Lower leg skin (tissue), 4 donors: ENCODE results near the gene STAM2. TPM values are rescaled to one million over a fixed set of nuclear protein-coding genes. Genes with fewer than 3 reads are reported as not detected.

Source experiments
- DNase-seq, 2 donors: peaks; one replicate each; pipeline ENCODE4 v3.0.0-alpha.2; 2019; ENCODE audit warnings: low spot score in 2 of 2
- H3K4me3 ChIP-seq: fragments of 200-600 bp; sonication (generic); 2 replicates; pipeline ENCODE4 v1.5.1; 2017; ENCODE audit warnings: mild to moderate bottlenecking, low read depth; ENCODE audit not compliant: poor library complexity, severe bottlenecking
- POLR2A ChIP-seq, 2 donors: fragments of 450-650 bp; IDR thresholded peaks; one replicate each; pipeline ENCODE4 v1.6.1; 2016 to 2017; ENCODE audit warnings: antibody characterized with exemption in 2 of 2, mild to moderate bottlenecking in 1 of 2, moderate library complexity in 1 of 2
- WGBS, 2 donors: methylation state at CpG; one replicate each; pipeline ENCODE4 v1.1.5; 2018; 5-methylcytosine and 5-hydroxymethylcytosine counted together
- intact Hi-C: fragments of 100-400 bp; cut with DNase I; formaldehyde crosslinking; loops from one replicate; pipeline ENCODE4 v1.15.0; 2023; ENCODE audit warnings: low total_unique reads
- total RNA-seq, 4 donors: library from RNA; depleted of rRNA; stranded (reverse); fragments of >200 nt; gene quantifications; one replicate each; pipeline ENCODE4 v1.1.0, GENCODE V29; 2016
- TF ChIP-seq, protein P1 (sequence below), 3 donors: fragments of 450-650 bp; IDR thresholded peaks; one replicate each; pipeline ENCODE4 v1.5.1; 2016; ENCODE audit warnings: antibody characterized with exemption in 3 of 3, mild to moderate bottlenecking in 3 of 3, moderate library complexity in 2 of 3

The STAM2 gene
- total RNA-seq, 4 donors from 2014 or later, result 13.2 to 29.8 (median 24.4) TPM

DNA sequence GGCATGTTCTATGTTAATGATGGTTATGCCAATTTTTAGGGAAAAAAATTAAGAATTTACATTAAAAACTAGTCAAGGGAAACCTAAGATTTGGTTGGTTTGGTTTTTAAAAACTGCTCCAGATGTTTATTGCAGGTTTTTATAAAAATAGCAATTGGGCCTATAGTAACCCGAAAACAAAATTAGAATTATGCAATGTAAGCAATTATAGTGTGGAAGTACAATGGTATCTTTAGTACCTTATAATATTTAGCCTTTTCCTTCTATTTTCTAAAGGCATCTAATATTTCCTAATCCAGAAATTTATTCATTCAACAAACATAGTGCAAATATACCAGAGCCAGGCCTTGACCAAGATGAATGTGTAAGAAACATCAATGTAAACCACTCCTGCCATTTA, 104.0 kb downstream of the STAM2 start:
- WGBS, 2 donors, result 93 to 95% methylated on average over 1 of the region's 1 CpG
- intact Hi-C loops, result no loop called here

DNA sequence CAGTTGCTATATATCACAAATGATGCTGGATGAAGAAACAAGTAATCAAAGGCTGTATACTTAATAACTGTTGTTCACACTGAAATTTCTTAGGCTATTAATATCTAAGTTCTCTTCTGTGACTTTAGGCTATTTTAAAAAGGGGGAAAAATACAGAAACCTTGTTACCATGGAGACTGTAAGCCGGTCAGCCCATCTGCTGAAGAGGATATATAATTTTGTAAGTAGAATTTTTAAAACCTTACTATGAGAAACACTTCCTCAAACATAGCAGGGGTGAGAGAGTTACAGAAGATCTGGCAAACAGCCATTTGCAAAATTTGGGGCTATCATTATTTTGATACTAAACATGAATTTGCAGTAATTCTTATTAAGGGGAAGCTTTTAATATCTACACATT, 104.5 kb downstream of the STAM2 start:
- no peak for TF ChIP-seq POLR2A (IDR thresholded peaks at IDR 0.05)
- TF ChIP-seq, protein P1, sequence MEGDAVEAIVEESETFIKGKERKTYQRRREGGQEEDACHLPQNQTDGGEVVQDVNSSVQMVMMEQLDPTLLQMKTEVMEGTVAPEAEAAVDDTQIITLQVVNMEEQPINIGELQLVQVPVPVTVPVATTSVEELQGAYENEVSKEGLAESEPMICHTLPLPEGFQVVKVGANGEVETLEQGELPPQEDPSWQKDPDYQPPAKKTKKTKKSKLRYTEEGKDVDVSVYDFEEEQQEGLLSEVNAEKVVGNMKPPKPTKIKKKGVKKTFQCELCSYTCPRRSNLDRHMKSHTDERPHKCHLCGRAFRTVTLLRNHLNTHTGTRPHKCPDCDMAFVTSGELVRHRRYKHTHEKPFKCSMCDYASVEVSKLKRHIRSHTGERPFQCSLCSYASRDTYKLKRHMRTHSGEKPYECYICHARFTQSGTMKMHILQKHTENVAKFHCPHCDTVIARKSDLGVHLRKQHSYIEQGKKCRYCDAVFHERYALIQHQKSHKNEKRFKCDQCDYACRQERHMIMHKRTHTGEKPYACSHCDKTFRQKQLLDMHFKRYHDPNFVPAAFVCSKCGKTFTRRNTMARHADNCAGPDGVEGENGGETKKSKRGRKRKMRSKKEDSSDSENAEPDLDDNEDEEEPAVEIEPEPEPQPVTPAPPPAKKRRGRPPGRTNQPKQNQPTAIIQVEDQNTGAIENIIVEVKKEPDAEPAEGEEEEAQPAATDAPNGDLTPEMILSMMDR (IDR thresholded peaks at IDR 0.05), result no peak
- intact Hi-C loops, result no loop called here
- no peak overlapping the region for H3K4me3 ChIP-seq
- DNase-seq, result no peak
- 50 to 78% methylated on average over 1 of the region's 1 CpG for WGBS, 2 donors

More for the DNA sequence above, 104.0 kb downstream of the STAM2 start:
- no peak overlapping the region for H3K4me3 ChIP-seq
- no peak for DNase-seq
- TF ChIP-seq, protein P1 (IDR thresholded peaks at IDR 0.05), result no peak
- no peak for TF ChIP-seq POLR2A (IDR thresholded peaks at IDR 0.05)

DNA sequence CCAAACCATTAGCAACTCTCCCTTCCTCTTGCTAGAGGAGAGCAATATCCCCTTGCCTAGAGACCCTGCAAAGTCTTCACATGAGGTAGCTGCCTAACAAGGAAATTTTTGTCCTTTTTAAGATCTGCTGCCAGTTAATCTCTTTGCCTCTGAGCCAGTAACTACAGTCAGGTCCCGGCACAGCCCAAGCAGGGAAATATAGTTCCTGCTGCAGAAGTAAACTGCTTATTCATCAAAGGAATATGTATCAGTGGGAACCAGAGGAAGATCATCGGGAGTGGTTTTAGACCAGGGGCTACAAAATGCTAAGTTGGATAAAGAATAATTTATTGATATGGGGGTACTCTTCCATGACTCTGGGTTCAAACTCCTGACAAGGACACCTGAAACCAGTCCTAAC, 107.3 kb downstream of the STAM2 start:
- WGBS, 2 donors, result 28 to 35% methylated on average over 2 of the region's 2 CpGs
- intact Hi-C loops, result no loop called here
- TF ChIP-seq POLR2A (IDR thresholded peaks at IDR 0.05), result no peak
- TF ChIP-seq, protein P1 (IDR thresholded peaks at IDR 0.05), result no peak
- no peak for DNase-seq
- no peak overlapping the region for H3K4me3 ChIP-seq

DNA sequence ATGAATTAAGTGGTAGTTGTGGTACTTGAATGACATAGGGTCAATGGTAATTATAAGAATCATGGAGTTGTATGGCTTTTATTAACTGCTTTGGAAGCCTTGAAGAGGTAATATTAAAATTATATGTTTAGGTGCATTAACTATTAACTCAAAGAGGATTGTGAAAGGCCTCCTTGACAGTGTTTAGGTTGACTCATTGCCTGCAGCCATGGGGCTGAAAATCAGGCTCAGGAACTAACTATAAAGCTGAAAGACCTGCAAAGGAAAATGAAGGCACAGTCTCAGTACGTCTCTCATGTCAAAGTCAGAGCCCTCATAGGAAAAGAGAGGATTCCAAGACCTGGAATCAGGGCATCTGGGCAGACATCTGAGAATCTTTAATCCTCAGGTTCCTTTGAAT, 107.7 kb downstream of the STAM2 start:
- 59 to 63% methylated on average over 1 of the region's 1 CpG for WGBS, 2 donors
- no peak overlapping the region for H3K4me3 ChIP-seq
- DNase-seq, result no peak
- intact Hi-C loops, result no loop called here
- TF ChIP-seq, protein P1 (IDR thresholded peaks at IDR 0.05), result no peak
- TF ChIP-seq POLR2A (IDR thresholded peaks at IDR 0.05), result no peak

Other genes with a start within 250 kb of the STAM2 start
- gene CACNB4, start 76.7 kb downstream of the STAM2 start, total RNA-seq, result 1 to 10 TPM; 2.4 to 6.3 (median 3.5) TPM
- 10 to 100 TPM in 3 of 4 donors, 1 to 10 TPM in 1; 9.6 to 18.3 (median 12.9) TPM for gene FMNL2, start 159.4 kb upstream of the STAM2 start, total RNA-seq